Measurements from ENCODE around the gene LARP4. TPM values are rescaled to one million over a fixed set of nuclear protein-coding genes. Genes with fewer than 3 reads are reported as not detected.
"Not testable (repeated sequence)": the region's sequence is repeated elsewhere in the genome, so short reads cannot be mapped to it uniquely, and the experiment has no call there.

LARP4 gene
- total RNA-seq, result 46.5 and 49.8 TPM in 2 replicates
- 14.6 TPM for polyA plus RNA-seq (2012)

- DNase-seq (ENCODE audit: low read depth), result peak; percentile 98
These were observed at the start of gene LARP4 for GRCh38 chr12:50400638-50401499. Gene LARP4 (plus strand): TSS chr12:50400885. CDS start chr12:50401011, 126 bp downstream.

GRCh38 chr12:50351120-50352043, 49.3 kb upstream of the LARP4 start:
- DNase-seq (ENCODE audit: low read depth), result no peak

- DNase-seq (ENCODE audit: low read depth), result no peak
These were observed 47.3 kb upstream of the LARP4 start for GRCh38 chr12:50353404-50353803.

GRCh38 chr12:50353869-50354593, 46.7 kb upstream of the LARP4 start:
- DNase-seq (ENCODE audit: low read depth), result peak; percentile 37

GRCh38 chr12:50354908-50355307, 45.8 kb upstream of the LARP4 start:
- no peak for DNase-seq (ENCODE audit: low read depth)

- no peak for DNase-seq (ENCODE audit: low read depth)
These were observed 45.3 kb upstream of the LARP4 start for GRCh38 chr12:50355365-50355764.

GRCh38 chr12:50362671-50363070, 38.0 kb upstream of the LARP4 start:
- DNase-seq (ENCODE audit: low read depth), result no peak

- DNase-seq (ENCODE audit: low read depth), result no peak
These were observed 37.5 kb upstream of the LARP4 start for GRCh38 chr12:50363141-50363540.

- no peak for DNase-seq (ENCODE audit: low read depth)
These were observed 34.8 kb upstream of the LARP4 start for GRCh38 chr12:50365709-50366406.

- DNase-seq (ENCODE audit: low read depth), result not testable (repeated sequence)
These were observed 30.0 kb upstream of the LARP4 start for GRCh38 chr12:50370672-50371071.

- no peak for DNase-seq (ENCODE audit: low read depth)
These were observed 24.9 kb upstream of the LARP4 start for GRCh38 chr12:50375802-50376201.

- DNase-seq (ENCODE audit: low read depth), result no peak
These were observed 19.8 kb upstream of the LARP4 start for GRCh38 chr12:50380761-50381325.

GRCh38 chr12:50387487-50387886, 13.2 kb upstream of the LARP4 start:
- DNase-seq (ENCODE audit: low read depth), result no peak

- no peak for DNase-seq (ENCODE audit: low read depth)
These were observed 12.7 kb upstream of the LARP4 start for GRCh38 chr12:50387972-50388478.

- not testable (repeated sequence) for DNase-seq (ENCODE audit: low read depth)
These were observed 11.9 kb upstream of the LARP4 start for GRCh38 chr12:50388793-50389192.

- DNase-seq (ENCODE audit: low read depth), result peak; percentile 34
These were observed 10.4 kb upstream of the LARP4 start for GRCh38 chr12:50390316-50390741.

- DNase-seq (ENCODE audit: low read depth), result no peak
These were observed 6.1 kb upstream of the LARP4 start for GRCh38 chr12:50394469-50395029.

- DNase-seq (ENCODE audit: low read depth), result no peak
These were observed 3.5 kb upstream of the LARP4 start for GRCh38 chr12:50397117-50397650.

GRCh38 chr12:50398931-50399330, 1.8 kb upstream of the LARP4 start:
- no peak for DNase-seq (ENCODE audit: low read depth)
